SK-N-SH treated with all-trans-retinoic acid at 6 μM for 48 hours (cell line): Measurements from ENCODE around the gene MYT1.

Experiments
- ATAC-seq: fragments of 200-7000 bp; cut with Tn5 transposase; 3 replicates; pipeline ENCODE4 v1.9.1; 2020; ENCODE audit warnings: mild to moderate bottlenecking, moderate library complexity
- CREB5 ChIP-seq: fragments of 250-450 bp; sonication (Bioruptor Pico); IDR thresholded peaks from 2 replicates; pipeline ENCODE4 v1.5.1; 2020; ENCODE audit warnings: low read depth, mild to moderate bottlenecking, moderate library complexity
- CSDC2 ChIP-seq: fragments of 250-450 bp; sonication (Bioruptor Pico); IDR thresholded peaks from 2 replicates; pipeline ENCODE4 v1.5.0; 2020; ENCODE audit warnings: mild to moderate bottlenecking, moderate library complexity
- CSRNP3 ChIP-seq: fragments of 250-450 bp; sonication (Bioruptor Pico); IDR thresholded peaks from 2 replicates; pipeline ENCODE4 v1.5.1; 2021; ENCODE audit warnings: mild to moderate bottlenecking, moderate library complexity
- GLIS3 ChIP-seq: fragments of 250-450 bp; sonication (Bioruptor Pico); IDR thresholded peaks from 2 replicates; pipeline ENCODE4 v1.5.0; 2020; ENCODE audit warnings: mild to moderate bottlenecking, moderate library complexity
- ISL1 ChIP-seq: fragments of 250-450 bp; sonication (Bioruptor Pico); IDR thresholded peaks from 2 replicates; pipeline ENCODE4 v2.1.2; 2022; ENCODE audit warnings: mild to moderate bottlenecking, moderate library complexity
- OSR1 ChIP-seq: fragments of 250-450 bp; sonication (Bioruptor Pico); IDR thresholded peaks from 2 replicates; pipeline ENCODE4 v1.8.0; 2022; ENCODE audit warnings: moderate library complexity, mild to moderate bottlenecking, inconsistent platforms
- PATZ1 ChIP-seq: fragments of 250-450 bp; sonication (Bioruptor Pico); IDR thresholded peaks from 2 replicates; pipeline ENCODE4 v1.8.0; 2020; ENCODE audit warnings: mild to moderate bottlenecking, moderate library complexity, borderline replicate concordance
- PPARA ChIP-seq: fragments of 250-450 bp; sonication (Bioruptor Pico); IDR thresholded peaks from 2 replicates; pipeline ENCODE4 v1.5.0; 2020; ENCODE audit warnings: mild to moderate bottlenecking, borderline replicate concordance
- SNAI2 ChIP-seq: fragments of 250-450 bp; sonication (Bioruptor Pico); IDR thresholded peaks from 2 replicates; pipeline ENCODE4 v1.5.0; 2020; ENCODE audit warnings: mild to moderate bottlenecking, moderate library complexity
- TCF4 ChIP-seq: fragments of 250-450 bp; sonication (Bioruptor Pico); IDR thresholded peaks from 2 replicates; pipeline ENCODE4 v1.8.0; 2021; ENCODE audit warnings: mild to moderate bottlenecking, moderate library complexity, borderline replicate concordance
- TOX ChIP-seq: fragments of 250-450 bp; sonication (Bioruptor Pico); IDR thresholded peaks from 2 replicates; pipeline ENCODE4 v1.8.0; 2021; ENCODE audit warnings: mild to moderate bottlenecking, moderate library complexity, borderline replicate concordance
- TSHZ2 ChIP-seq: fragments of 250-450 bp; sonication (Bioruptor Pico); IDR thresholded peaks from 2 replicates; pipeline ENCODE4 v1.5.0; 2020; ENCODE audit warnings: mild to moderate bottlenecking, moderate library complexity
- ZC3H10 ChIP-seq: fragments of 250-450 bp; sonication (Bioruptor Pico); IDR thresholded peaks from 2 replicates; pipeline ENCODE4 v1.5.1; 2021; ENCODE audit warnings: mild to moderate bottlenecking, moderate library complexity
- ZFP3 ChIP-seq: fragments of 250-450 bp; sonication (Bioruptor Pico); IDR thresholded peaks from 2 replicates; pipeline ENCODE4 v1.5.0; 2020; ENCODE audit warnings: mild to moderate bottlenecking, moderate library complexity
- ZFP30 ChIP-seq: fragments of 450-650 bp; formaldehyde crosslinking; IDR thresholded peaks from 2 replicates; pipeline ENCODE4 v1.5.0; 2022; ENCODE audit warnings: mild to moderate bottlenecking, moderate library complexity
- ZNF565 ChIP-seq: fragments of 450-650 bp; formaldehyde crosslinking; conservative IDR thresholded peaks from 2 replicates; pipeline ENCODE4 v1.5.0; 2020; ENCODE audit warnings: low read depth, mild to moderate bottlenecking, moderate library complexity
- ZNF70 ChIP-seq: fragments of 450-650 bp; formaldehyde crosslinking; IDR thresholded peaks from 2 replicates; pipeline ENCODE4 v1.5.0; 2020; ENCODE audit warnings: mild to moderate bottlenecking, moderate library complexity

The MYT1 gene

GRCh38 chr20:64268174-64268573 lies 103.9 kb downstream of the MYT1 start:
- TF ChIP-seq TCF4: no peak
- TF ChIP-seq OSR1 (CRISPR knock-in tag): no peak
- TF ChIP-seq ISL1 (CRISPR knock-in tag): no peak
- no peak for TF ChIP-seq ZFP3 (CRISPR knock-in tag)
- no peak for TF ChIP-seq CSRNP3 (CRISPR knock-in tag)
- TF ChIP-seq PPARA (CRISPR knock-in tag): no peak
- no peak for TF ChIP-seq ZNF565 (CRISPR knock-in tag)
- TF ChIP-seq CREB5: no peak
- no peak for TF ChIP-seq SNAI2 (CRISPR knock-in tag)
- no peak for TF ChIP-seq TSHZ2
- no peak for TF ChIP-seq TOX (CRISPR knock-in tag)
- no peak for TF ChIP-seq ZC3H10 (CRISPR knock-in tag)
- TF ChIP-seq GLIS3: no peak
- TF ChIP-seq ZNF70 (CRISPR knock-in tag): no peak
- TF ChIP-seq ZFP30 (CRISPR knock-in tag): no peak
- no peak for TF ChIP-seq CSDC2
- ATAC-seq: no peak

- no peak for ATAC-seq
- TF ChIP-seq CSRNP3 (CRISPR knock-in tag) (no peak), TOX (CRISPR knock-in tag) (no peak), PATZ1 (no peak)
Measured at GRCh38 chr20:64269604-64270411, 105.6 kb downstream of the MYT1 start.

GRCh38 chr20:64271636-64272035 lies 107.4 kb downstream of the MYT1 start:
- no peak for ATAC-seq
- TF ChIP-seq CREB5: no peak
- TF ChIP-seq CSDC2: no peak
- no peak for TF ChIP-seq TCF4
- TF ChIP-seq ZNF70 (CRISPR knock-in tag): no peak
- TF ChIP-seq TSHZ2: no peak
